Mesodermal cell (in vitro differentiated cells): Measurements from ENCODE around the gene STPG3.

Experiments used
- H3K27ac ChIP-seq: 2 replicates; pipeline ENCODE4 v1.7.0; 2013; ENCODE audit warnings: mild to moderate bottlenecking, low read depth, low read length, moderate library complexity; ENCODE audit not compliant: severe bottlenecking
- H3K36me3 ChIP-seq: 2 replicates; pipeline ENCODE4 v1.7.1; 2013; ENCODE audit warnings: mild to moderate bottlenecking, low read length, moderate library complexity; ENCODE audit not compliant: control insufficient read depth, insufficient read depth
- H3K4me1 ChIP-seq: one replicate; pipeline ENCODE4 v1.7.1; 2013; ENCODE audit warnings: mild to moderate bottlenecking, low read length; ENCODE audit not compliant: insufficient read depth, control insufficient read depth, poor library complexity, severe bottlenecking
- H3K4me3 ChIP-seq: 2 replicates; pipeline ENCODE4 v1.7.0; 2013; ENCODE audit warnings: low read length, control low read depth, mild to moderate bottlenecking; ENCODE audit not compliant: insufficient read depth, poor library complexity, severe bottlenecking; ENCODE audit errors: extremely low read depth
- H3K9me3 ChIP-seq: 2 replicates; pipeline ENCODE4 v1.7.1; 2013; ENCODE audit warnings: mild to moderate bottlenecking, low read length, moderate library complexity; ENCODE audit not compliant: control insufficient read depth
- WGBS, 2 experiments: methylation state at CpG; one replicate each; pipeline ENCODE4 v1.1.5; 2013; ENCODE audit warnings: missing lambda C conversion rate in 2 of 2; ENCODE audit not compliant: insufficient coverage in 2 of 2; 5-methylcytosine and 5-hydroxymethylcytosine counted together

Gene STPG3

GRCh38 chr9:137265496-137266161, 14.5 kb downstream of the STPG3 start:
- WGBS, 2 experiments: 94 to 95% methylated on average over 28 to 29 of the region's 29 CpGs
- no peaks in the 10 kb centered on the region for H3K9me3 ChIP-seq
- H3K27ac ChIP-seq: no peak overlapping the region
- no peaks in the 10 kb centered on the region for H3K4me1 ChIP-seq
- peaks cover 80% of the 10 kb centered on the region for H3K36me3 ChIP-seq
- H3K4me3 ChIP-seq: no peak overlapping the region

GRCh38 chr9:137266162-137266527, 15.1 kb downstream of the STPG3 start:
- Histone ChIP-seq H3K27ac (no peak overlapping the region), H3K4me3 (no peak overlapping the region), H3K4me1 (no peaks in the 10 kb centered on the region), H3K36me3 (peaks cover 83% of the 10 kb centered on the region), H3K9me3 (no peaks in the 10 kb centered on the region)
- WGBS, 2 experiments: 95 to 97% methylated on average over 12 to 13 of the region's 15 CpGs

GRCh38 chr9:137266585-137267453, 15.7 kb downstream of the STPG3 start:
- no peak overlapping the region for H3K27ac ChIP-seq
- H3K9me3 ChIP-seq: no peaks in the 10 kb centered on the region
- H3K4me1 ChIP-seq: no peaks in the 10 kb centered on the region
- peaks cover 84% of the 10 kb centered on the region for H3K36me3 ChIP-seq
- no peak overlapping the region for H3K4me3 ChIP-seq
- 91 to 95% methylated on average over 27 to 29 of the region's 34 CpGs for WGBS, 2 experiments

- H3K27ac ChIP-seq: no peak overlapping the region
- H3K4me1 ChIP-seq: no peaks in the 10 kb centered on the region
- peaks cover 88% of the 10 kb centered on the region for H3K36me3 ChIP-seq
- H3K9me3 ChIP-seq: no peaks in the 10 kb centered on the region
- H3K4me3 ChIP-seq: no peak overlapping the region
- 97 to 100% methylated on average over 5 of the region's 6 CpGs for WGBS, 2 experiments
These were observed 16.9 kb downstream of the STPG3 start for GRCh38 chr9:137267933-137268355.

- Histone ChIP-seq H3K9me3 (no peaks in the 10 kb centered on the region), H3K4me1 (no peaks in the 10 kb centered on the region), H3K36me3 (peaks cover 89% of the 10 kb centered on the region), H3K4me3 (no peak overlapping the region), H3K27ac (no peak overlapping the region)
- 89 to 91% methylated on average over 15 to 17 of the region's 19 CpGs for WGBS, 2 experiments
These were observed 17.6 kb downstream of the STPG3 start for GRCh38 chr9:137268538-137269201.

GRCh38 chr9:137269231-137269772, 18.2 kb downstream of the STPG3 start:
- WGBS, 2 experiments: 88 to 92% methylated on average over 14 to 17 of the region's 17 CpGs
- Histone ChIP-seq H3K9me3 (no peaks in the 10 kb centered on the region), H3K36me3 (peaks cover 85% of the 10 kb centered on the region), H3K4me3 (no peak overlapping the region), H3K4me1 (no peaks in the 10 kb centered on the region), H3K27ac (no peak overlapping the region)

- H3K36me3 ChIP-seq: peaks cover 68% of the 10 kb centered on the region
- H3K9me3 ChIP-seq: no peaks in the 10 kb centered on the region
- no peak overlapping the region for H3K4me3 ChIP-seq
- peaks cover 8% of the 10 kb centered on the region for H3K4me1 ChIP-seq
- no peak overlapping the region for H3K27ac ChIP-seq
- 94 to 95% methylated on average over 27 to 32 of the region's 32 CpGs for WGBS, 2 experiments
These were observed 20.0 kb downstream of the STPG3 start for GRCh38 chr9:137270929-137271695.

- H3K36me3 ChIP-seq: peaks cover 62% of the 10 kb centered on the region
- no peak overlapping the region for H3K4me3 ChIP-seq
- peaks cover 13% of the 10 kb centered on the region for H3K4me1 ChIP-seq
- no peak overlapping the region for H3K27ac ChIP-seq
- WGBS, 2 experiments: 77 to 80% methylated on average over 3 of the region's 3 CpGs
- H3K9me3 ChIP-seq: no peaks in the 10 kb centered on the region
These were observed 20.6 kb downstream of the STPG3 start for GRCh38 chr9:137271696-137272076.

GRCh38 chr9:137272241-137273094, 21.4 kb downstream of the STPG3 start:
- Histone ChIP-seq H3K9me3 (no peaks in the 10 kb centered on the region), H3K4me1 (peaks cover 20% of the 10 kb centered on the region), H3K36me3 (peaks cover 55% of the 10 kb centered on the region), H3K4me3 (no peak overlapping the region), H3K27ac (no peak overlapping the region)
- WGBS, 2 experiments: 93 to 95% methylated on average over 30 to 38 of the region's 39 CpGs
